ENCODE results near the gene ZNF488.

The ZNF488 gene

DNA sequence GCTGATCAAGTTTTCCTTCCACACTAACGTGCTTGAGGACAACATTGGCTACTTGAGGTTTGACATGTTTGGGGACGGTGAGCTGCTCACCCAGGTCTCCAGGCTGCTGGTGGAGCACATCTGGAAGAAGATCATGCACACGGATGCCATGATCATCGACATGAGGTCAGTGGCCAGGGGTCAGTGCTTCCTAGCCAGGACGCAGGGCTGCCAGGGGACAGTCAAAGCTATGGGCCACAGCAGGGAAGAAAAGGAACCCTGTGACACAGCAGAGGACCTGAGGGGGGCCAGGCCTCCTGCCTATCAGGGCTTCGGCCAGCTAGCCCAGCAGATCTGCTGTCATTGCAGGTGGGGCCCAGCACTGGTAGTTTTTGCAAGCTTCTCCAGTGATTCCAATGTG lies 30.7 kb downstream of the ZNF488 start:
- Histone ChIP-seq H3K36me3 (ENCODE audit: insufficient read depth, low read length) (no peaks in the 10 kb centered on the region), H3K4me3 (ENCODE audit: low read length) (no peak overlapping the region), H3K27me3 (ENCODE audit: insufficient read depth, low read length) (no peaks in the 10 kb centered on the region), H3K9me3 (ENCODE audit: insufficient read depth, low read depth, low read length) (no peaks in the 10 kb centered on the region), H3K9ac (ENCODE audit: low read depth, low read length) (no peak overlapping the region), H3K27ac (ENCODE audit: low read depth, low read length) (no peak overlapping the region), H3K4me1 (ENCODE audit: insufficient read depth, low read length) (no peaks in the 10 kb centered on the region)
- 93% methylated on average over 6 of the region's 6 CpGs for WGBS

DNA sequence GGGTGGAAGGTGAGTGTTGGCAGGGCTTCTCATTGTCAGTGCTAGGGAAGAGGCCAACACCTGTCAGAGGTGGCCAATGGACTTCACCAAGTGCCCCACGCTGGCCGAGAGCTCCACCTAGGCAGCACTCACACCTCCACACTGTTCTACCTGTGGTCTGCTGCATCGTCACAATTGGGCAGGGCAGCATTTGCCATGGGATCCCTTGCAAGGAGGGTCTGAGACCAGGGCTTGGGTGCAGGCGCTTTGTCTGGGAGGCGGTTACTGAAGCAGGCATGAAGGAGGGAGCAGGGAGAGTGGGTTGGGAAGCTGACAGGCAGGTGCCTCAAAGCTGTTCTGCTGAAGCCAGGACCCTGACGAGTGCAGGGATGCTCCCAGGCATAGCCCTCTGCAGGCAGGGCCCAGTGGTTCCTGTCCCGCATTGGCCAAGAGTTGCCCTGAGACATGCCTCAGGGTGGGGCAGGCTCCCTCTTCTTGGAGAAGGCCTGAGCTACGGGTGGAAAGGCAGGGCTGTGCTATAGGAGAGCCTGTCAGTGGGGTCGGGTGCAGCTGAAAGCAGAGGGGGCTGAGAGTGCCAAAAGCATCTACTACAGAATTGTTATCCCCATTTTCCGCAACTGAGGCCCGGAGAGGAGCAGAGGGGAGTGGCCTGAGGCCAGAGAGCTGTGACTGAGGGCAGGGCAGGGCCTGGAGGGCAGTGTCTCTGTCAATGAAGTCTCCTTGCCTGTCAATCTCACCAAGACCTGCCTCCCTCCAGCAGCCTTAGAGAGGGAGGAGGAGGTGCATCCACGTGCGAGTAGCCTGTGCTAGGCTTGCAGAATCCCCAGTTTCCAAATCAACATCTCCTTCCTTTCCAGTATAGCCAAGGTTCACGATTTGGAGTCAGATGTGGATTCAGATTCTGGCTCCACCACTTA lies 31.9 kb downstream of the ZNF488 start:
- Histone ChIP-seq H3K4me1 (ENCODE audit: insufficient read depth, low read length) (no peaks in the 10 kb centered on the region), H3K36me3 (ENCODE audit: insufficient read depth, low read length) (no peaks in the 10 kb centered on the region), H3K9ac (ENCODE audit: low read depth, low read length) (no peak overlapping the region), H3K4me3 (ENCODE audit: low read length) (no peak overlapping the region), H3K27me3 (ENCODE audit: insufficient read depth, low read length) (no peaks in the 10 kb centered on the region), H3K27ac (ENCODE audit: low read depth, low read length) (no peak overlapping the region), H3K9me3 (ENCODE audit: insufficient read depth, low read depth, low read length) (no peaks in the 10 kb centered on the region)
- WGBS: 79% methylated on average over 14 of the region's 14 CpGs

DNA sequence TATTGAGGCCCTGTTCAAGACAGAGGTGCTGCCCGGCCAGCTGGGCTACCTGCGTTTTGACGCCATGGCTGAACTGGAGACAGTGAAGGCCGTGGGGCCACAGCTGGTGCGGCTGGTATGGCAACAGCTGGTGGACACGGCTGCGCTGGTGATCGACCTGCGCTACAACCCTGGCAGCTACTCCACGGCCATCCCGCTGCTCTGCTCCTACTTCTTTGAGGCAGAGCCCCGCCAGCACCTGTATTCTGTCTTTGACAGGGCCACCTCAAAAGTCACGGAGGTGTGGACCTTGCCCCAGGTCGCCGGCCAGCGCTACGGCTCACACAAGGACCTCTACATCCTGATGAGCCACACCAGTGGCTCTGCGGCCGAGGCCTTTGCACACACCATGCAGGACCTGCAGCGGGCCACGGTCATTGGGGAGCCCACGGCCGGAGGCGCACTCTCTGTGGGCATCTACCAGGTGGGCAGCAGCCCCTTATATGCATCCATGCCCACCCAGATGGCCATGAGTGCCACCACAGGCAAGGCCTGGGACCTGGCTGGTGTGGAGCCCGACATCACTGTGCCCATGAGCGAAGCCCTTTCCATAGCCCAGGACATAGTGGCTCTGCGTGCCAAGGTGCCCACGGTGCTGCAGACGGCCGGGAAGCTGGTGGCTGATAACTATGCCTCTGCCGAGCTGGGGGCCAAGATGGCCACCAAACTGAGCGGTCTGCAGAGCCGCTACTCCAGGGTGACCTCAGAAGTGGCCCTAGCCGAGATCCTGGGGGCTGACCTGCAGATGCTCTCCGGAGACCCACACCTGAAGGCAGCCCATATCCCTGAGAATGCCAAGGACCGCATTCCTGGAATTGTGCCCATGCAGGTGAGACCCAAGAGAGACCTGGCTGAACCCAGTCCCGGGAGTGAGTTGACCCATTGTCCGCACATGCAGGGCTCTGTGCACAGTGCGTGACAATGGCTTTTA lies 33.1 kb downstream of the ZNF488 start:
- H3K27ac ChIP-seq (ENCODE audit: low read depth, low read length): no peak overlapping the region
- no peaks in the 10 kb centered on the region for H3K4me1 ChIP-seq (ENCODE audit: insufficient read depth, low read length)
- H3K9ac ChIP-seq (ENCODE audit: low read depth, low read length): no peak overlapping the region
- H3K9me3 ChIP-seq (ENCODE audit: insufficient read depth, low read depth, low read length): no peaks in the 10 kb centered on the region
- no peaks in the 10 kb centered on the region for H3K27me3 ChIP-seq (ENCODE audit: insufficient read depth, low read length)
- no peaks in the 10 kb centered on the region for H3K36me3 ChIP-seq (ENCODE audit: insufficient read depth, low read length)
- WGBS: 95% methylated on average over 39 of the region's 39 CpGs
- H3K4me3 ChIP-seq (ENCODE audit: low read length): no peak overlapping the region

DNA sequence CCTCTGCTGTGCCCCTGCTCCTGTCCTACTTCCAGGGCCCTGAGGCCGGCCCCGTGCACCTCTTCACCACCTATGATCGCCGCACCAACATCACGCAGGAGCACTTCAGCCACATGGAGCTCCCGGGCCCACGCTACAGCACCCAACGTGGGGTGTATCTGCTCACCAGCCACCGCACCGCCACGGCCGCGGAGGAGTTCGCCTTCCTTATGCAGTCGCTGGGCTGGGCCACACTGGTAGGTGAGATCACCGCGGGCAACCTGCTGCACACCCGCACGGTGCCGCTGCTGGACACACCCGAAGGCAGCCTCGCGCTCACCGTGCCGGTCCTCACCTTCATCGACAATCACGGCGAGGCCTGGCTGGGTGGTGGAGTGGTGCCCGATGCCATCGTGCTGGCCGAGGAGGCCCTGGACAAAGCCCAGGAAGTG lies 34.1 kb downstream of the ZNF488 start:
- Histone ChIP-seq H3K36me3 (ENCODE audit: insufficient read depth, low read length) (no peaks in the 10 kb centered on the region), H3K27ac (ENCODE audit: low read depth, low read length) (no peak overlapping the region), H3K9me3 (ENCODE audit: insufficient read depth, low read depth, low read length) (no peaks in the 10 kb centered on the region), H3K27me3 (ENCODE audit: insufficient read depth, low read length) (no peaks in the 10 kb centered on the region), H3K4me3 (ENCODE audit: low read length) (no peak overlapping the region), H3K4me1 (ENCODE audit: insufficient read depth, low read length) (no peaks in the 10 kb centered on the region), H3K9ac (ENCODE audit: low read depth, low read length) (no peak overlapping the region)
- WGBS: 96% methylated on average over 31 of the region's 31 CpGs

DNA sequence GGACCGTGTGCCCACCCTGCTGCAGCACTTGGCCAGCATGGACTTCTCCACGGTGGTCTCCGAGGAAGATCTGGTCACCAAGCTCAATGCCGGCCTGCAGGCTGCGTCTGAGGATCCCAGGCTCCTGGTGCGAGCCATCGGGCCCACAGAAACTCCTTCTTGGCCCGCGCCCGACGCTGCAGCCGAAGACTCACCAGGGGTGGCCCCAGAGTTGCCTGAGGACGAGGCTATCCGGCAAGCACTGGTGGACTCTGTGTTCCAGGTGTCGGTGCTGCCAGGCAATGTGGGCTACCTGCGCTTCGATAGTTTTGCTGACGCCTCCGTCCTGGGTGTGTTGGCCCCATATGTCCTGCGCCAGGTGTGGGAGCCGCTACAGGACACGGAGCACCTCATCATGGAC lies 34.6 kb downstream of the ZNF488 start:
- no peak overlapping the region for H3K4me3 ChIP-seq (ENCODE audit: low read length)
- H3K36me3 ChIP-seq (ENCODE audit: insufficient read depth, low read length): no peaks in the 10 kb centered on the region
- no peaks in the 10 kb centered on the region for H3K4me1 ChIP-seq (ENCODE audit: insufficient read depth, low read length)
- no peaks in the 10 kb centered on the region for H3K27me3 ChIP-seq (ENCODE audit: insufficient read depth, low read length)
- no peak overlapping the region for H3K9ac ChIP-seq (ENCODE audit: low read depth, low read length)
- WGBS: 96% methylated on average over 22 of the region's 22 CpGs
- H3K9me3 ChIP-seq (ENCODE audit: insufficient read depth, low read depth, low read length): no peaks in the 10 kb centered on the region
- H3K27ac ChIP-seq (ENCODE audit: low read depth, low read length): no peak overlapping the region

DNA sequence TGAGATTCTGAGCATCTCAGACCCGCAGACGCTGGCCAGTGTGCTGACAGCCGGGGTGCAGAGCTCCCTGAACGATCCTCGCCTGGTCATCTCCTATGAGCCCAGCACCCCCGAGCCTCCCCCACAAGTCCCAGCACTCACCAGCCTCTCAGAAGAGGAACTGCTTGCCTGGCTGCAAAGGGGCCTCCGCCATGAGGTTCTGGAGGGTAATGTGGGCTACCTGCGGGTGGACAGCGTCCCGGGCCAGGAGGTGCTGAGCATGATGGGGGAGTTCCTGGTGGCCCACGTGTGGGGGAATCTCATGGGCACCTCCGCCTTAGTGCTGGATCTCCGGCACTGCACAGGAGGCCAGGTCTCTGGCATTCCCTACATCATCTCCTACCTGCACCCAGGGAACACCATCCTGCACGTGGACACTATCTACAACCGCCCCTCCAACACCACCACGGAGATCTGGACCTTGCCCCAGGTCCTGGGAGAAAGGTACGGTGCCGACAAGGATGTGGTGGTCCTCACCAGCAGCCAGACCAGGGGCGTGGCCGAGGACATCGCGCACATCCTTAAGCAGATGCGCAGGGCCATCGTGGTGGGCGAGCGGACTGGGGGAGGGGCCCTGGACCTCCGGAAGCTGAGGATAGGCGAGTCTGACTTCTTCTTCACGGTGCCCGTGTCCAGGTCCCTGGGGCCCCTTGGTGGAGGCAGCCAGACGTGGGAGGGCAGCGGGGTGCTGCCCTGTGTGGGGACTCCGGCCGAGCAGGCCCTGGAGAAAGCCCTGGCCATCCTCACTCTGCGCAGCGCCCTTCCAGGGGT lies 35.2 kb downstream of the ZNF488 start:
- WGBS: 95% methylated on average over 36 of the region's 36 CpGs
- Histone ChIP-seq H3K4me3 (ENCODE audit: low read length) (no peak overlapping the region), H3K4me1 (ENCODE audit: insufficient read depth, low read length) (no peaks in the 10 kb centered on the region), H3K27me3 (ENCODE audit: insufficient read depth, low read length) (no peaks in the 10 kb centered on the region), H3K9ac (ENCODE audit: low read depth, low read length) (no peak overlapping the region), H3K36me3 (ENCODE audit: insufficient read depth, low read length) (no peaks in the 10 kb centered on the region), H3K27ac (ENCODE audit: low read depth, low read length) (no peak overlapping the region), H3K9me3 (ENCODE audit: insufficient read depth, low read depth, low read length) (no peaks in the 10 kb centered on the region)

DNA sequence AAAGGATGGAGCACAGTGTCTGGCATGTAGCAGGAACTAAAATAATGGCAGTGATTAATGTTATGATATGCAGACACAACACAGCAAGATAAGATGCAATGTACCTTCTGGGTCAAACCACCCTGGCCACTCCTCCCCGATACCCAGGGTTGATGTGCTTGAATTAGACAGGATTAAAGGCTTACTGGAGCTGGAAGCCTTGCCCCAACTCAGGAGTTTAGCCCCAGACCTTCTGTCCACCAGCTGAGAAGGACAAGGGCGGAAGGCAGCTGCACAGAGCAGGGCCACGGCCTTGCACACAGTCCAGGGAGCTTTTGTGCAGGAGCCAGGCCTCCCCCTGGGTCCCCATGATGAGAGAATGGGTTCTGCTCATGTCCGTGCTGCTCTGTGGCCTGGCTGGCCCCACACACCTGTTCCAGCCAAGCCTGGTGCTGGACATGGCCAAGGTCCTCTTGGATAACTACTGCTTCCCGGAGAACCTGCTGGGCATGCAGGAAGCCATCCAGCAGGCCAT lies 35.9 kb downstream of the ZNF488 start, which contains the start of gene RBP3:
Gene RBP3 (plus strand): TSS at position 226 of the 514 bp plus-strand sequence. CDS start 122 bp downstream, at position 348.
- WGBS: 95% methylated on average over 5 of the region's 5 CpGs
- Histone ChIP-seq H3K9ac (ENCODE audit: low read depth, low read length) (no peak within 1 kb of the TSS), H3K27me3 (ENCODE audit: insufficient read depth, low read length) (no peaks in the 10 kb centered on the region), H3K4me3 (ENCODE audit: low read length) (no peak within 1 kb of the TSS), H3K9me3 (ENCODE audit: insufficient read depth, low read depth, low read length) (no peaks in the 10 kb centered on the region), H3K36me3 (ENCODE audit: insufficient read depth, low read length) (no peaks in the 10 kb centered on the region), H3K4me1 (ENCODE audit: insufficient read depth, low read length) (no peaks in the 10 kb centered on the region), H3K27ac (ENCODE audit: low read depth, low read length) (no peak within 1 kb of the TSS)

DNA sequence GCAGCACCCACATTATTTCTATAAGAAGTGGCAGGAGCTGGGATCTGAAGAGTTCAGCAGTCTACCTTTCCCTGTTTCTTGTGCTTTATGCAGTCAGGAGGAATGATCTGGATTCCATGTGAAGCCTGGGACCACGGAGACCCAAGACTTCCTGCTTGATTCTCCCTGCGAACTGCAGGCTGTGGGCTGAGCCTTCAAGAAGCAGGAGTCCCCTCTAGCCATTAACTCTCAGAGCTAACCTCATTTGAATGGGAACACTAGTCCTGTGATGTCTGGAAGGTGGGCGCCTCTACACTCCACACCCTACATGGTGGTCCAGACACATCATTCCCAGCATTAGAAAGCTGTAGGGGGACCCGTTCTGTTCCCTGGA lies 36.8 kb downstream of the ZNF488 start:
- no peaks in the 10 kb centered on the region for H3K36me3 ChIP-seq (ENCODE audit: insufficient read depth, low read length)
- WGBS: 88% methylated on average over 4 of the region's 4 CpGs
- H3K9me3 ChIP-seq (ENCODE audit: insufficient read depth, low read depth, low read length): no peaks in the 10 kb centered on the region

DNA sequence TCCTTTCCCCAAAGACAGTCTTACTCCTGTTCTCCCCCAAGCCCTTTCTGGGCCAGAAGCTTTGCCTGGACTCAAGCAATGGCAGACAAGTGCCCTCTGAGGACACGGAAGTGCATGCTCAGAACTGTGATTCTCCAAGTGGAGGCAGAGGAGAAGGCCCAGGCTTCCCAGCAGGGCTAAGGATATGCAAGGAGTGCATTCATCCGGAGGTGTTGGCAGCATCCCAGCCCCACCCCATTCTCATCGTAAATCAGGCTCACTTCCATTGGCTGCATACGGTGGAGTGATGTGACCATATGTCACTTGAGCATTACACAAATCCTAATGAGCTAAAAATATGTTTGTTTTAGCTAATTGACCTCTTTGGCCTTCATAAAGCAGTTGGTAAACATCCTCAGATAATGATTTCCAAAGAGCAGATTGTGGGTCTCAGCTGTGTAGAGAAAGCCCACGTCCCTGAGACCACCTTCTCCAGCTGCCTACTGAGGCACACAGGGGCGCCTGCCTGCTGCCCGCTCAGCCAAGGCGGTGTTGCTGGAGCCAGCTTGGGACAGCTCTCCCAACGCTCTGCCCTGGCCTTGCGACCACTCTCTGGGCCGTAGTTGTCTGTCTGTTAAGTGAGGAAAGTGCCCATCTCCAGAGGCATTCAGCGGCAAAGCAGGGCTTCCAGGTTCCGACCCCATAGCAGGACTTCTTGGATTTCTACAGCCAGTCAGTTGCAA lies 37.4 kb downstream of the ZNF488 start:
- Histone ChIP-seq H3K9me3 (ENCODE audit: insufficient read depth, low read depth, low read length) (no peaks in the 10 kb centered on the region), H3K9ac (ENCODE audit: low read depth, low read length) (no peak overlapping the region), H3K36me3 (ENCODE audit: insufficient read depth, low read length) (no peaks in the 10 kb centered on the region), H3K27ac (ENCODE audit: low read depth, low read length) (no peak overlapping the region), H3K4me1 (ENCODE audit: insufficient read depth, low read length) (peaks cover 12% of the 10 kb centered on the region; the same call in 1 of the 2 replicates), H3K4me3 (ENCODE audit: low read length) (no peak overlapping the region), H3K27me3 (ENCODE audit: insufficient read depth, low read length) (no peaks in the 10 kb centered on the region)
- WGBS: 94% methylated on average over 13 of the region's 13 CpGs

More for the DNA sequence above, 36.8 kb downstream of the ZNF488 start:
- Histone ChIP-seq H3K4me1 (ENCODE audit: insufficient read depth, low read length) (peaks cover 7% of the 10 kb centered on the region; the same call in 1 of the 2 replicates), H3K9ac (ENCODE audit: low read depth, low read length) (no peak overlapping the region), H3K27ac (ENCODE audit: low read depth, low read length) (no peak overlapping the region), H3K4me3 (ENCODE audit: low read length) (no peak overlapping the region), H3K27me3 (ENCODE audit: insufficient read depth, low read length) (no peaks in the 10 kb centered on the region)
